K562 (cell line): ENCODE measurements around the gene DUSP5. TPM values are rescaled to one million over a fixed set of nuclear protein-coding genes. Genes with fewer than 3 reads are reported as not detected.
A peak's percentile ranks its signal among the peaks of the same experiment; 100 is the strongest.

Source experiments
- CHAMP1 ChIP-seq: fragments of 450-650 bp; IDR thresholded peaks from 2 replicates; pipeline ENCODE4 v1.6.1; 2016; ENCODE audit warnings: mild to moderate bottlenecking
- ELF2 ChIP-seq: fragments of 250-450 bp; sonication (Bioruptor Pico); IDR thresholded peaks from 2 replicates; pipeline ENCODE4 v1.5.0; 2021; ENCODE audit warnings: mild to moderate bottlenecking
- FOXM1 ChIP-seq, 2 experiments: fragments of 450-650 bp in 1 of 2; sonication (generic) in 1 of 2; formaldehyde crosslinking in 1 of 2; IDR thresholded peaks; 2 replicates each; pipeline versions ENCODE4 v1.6.1 to v1.9.0; 2017 to 2022; ENCODE audit warnings: low read depth in 2 of 2, mild to moderate bottlenecking in 2 of 2, missing genetic modification reagents in 1 of 2, moderate library complexity in 1 of 2
- NFXL1 ChIP-seq: fragments of 450-650 bp; formaldehyde crosslinking; IDR thresholded peaks from 2 replicates; pipeline ENCODE4 v1.4.0; 2021; ENCODE audit warnings: mild to moderate bottlenecking
- NR2C1 ChIP-seq, 2 experiments: fragments of 450-650 bp; IDR thresholded peaks; 2 replicates each; pipeline ENCODE4 v1.6.1; 2017; ENCODE audit warnings: mild to moderate bottlenecking in 2 of 2, antibody characterized with exemption in 1 of 2, inconsistent platforms in 1 of 2, missing compliant biosample characterization in 1 of 2, missing genetic modification characterization in 1 of 2
- RBFOX2 ChIP-seq: fragments of 200-400 bp; formaldehyde crosslinking; IDR thresholded peaks from 2 replicates; pipeline ENCODE4 v1.6.1; 2017; ENCODE audit warnings: low read depth, mild to moderate bottlenecking, low read length, moderate library complexity
- SUPT5H ChIP-seq: fragments of 450-650 bp; IDR thresholded peaks from 2 replicates; pipeline ENCODE4 v1.6.1; 2016
- THRA ChIP-seq: fragments of 450-650 bp; IDR thresholded peaks from 2 replicates; pipeline ENCODE4 v1.6.1; 2017; ENCODE audit warnings: mild to moderate bottlenecking, moderate library complexity
- ZNF280B ChIP-seq: fragments of 250-450 bp; sonication (Bioruptor Pico); IDR thresholded peaks from 2 replicates; pipeline ENCODE4 v1.5.1; 2021; ENCODE audit warnings: mild to moderate bottlenecking
- ZNF609 ChIP-seq: sonication (generic); formaldehyde crosslinking; IDR thresholded peaks from 2 replicates; pipeline ENCODE4 v1.8.1; 2023; ENCODE audit warnings: missing genetic modification reagents, mild to moderate bottlenecking, borderline replicate concordance
- ZNF639 ChIP-seq, 2 experiments: fragments of 200-800 bp in 1 of 2; sonication (Bioruptor generic) in 1 of 2; sonication (generic) in 1 of 2; formaldehyde crosslinking in 1 of 2; IDR thresholded peaks in 1 of 2; conservative IDR thresholded peaks in 1 of 2; 2 replicates each; pipeline versions ENCODE4 v1.5.0 to v1.6.1; 2016 to 2020; ENCODE audit warnings: missing compliant biosample characterization in 1 of 2, missing genetic modification characterization in 1 of 2, missing genetic modification reagents in 1 of 2
- polyA plus RNA-seq, 8 experiments: library from polyadenylated mRNA; depleted of rRNA in 4 of 8; stranded (reverse) in 5 of 8; unstranded in 3 of 8; fragments of >200 nt; fragmentation: Nextera tagmentation in 2 of 8; fragmentation: Illumina TruSeq in 1 of 8; extraction: Ambion mirVana in 2 of 8; extraction: Trizol in 1 of 8; gene quantifications; 2 replicates each; pipeline versions ENCODE4 v1.2.1 to v1.2.3, GENCODE V29; 2011 to 2014; ENCODE audit warnings: inconsistent platforms in 1 of 8, missing spikeins in 1 of 8
- total RNA-seq, 7 experiments: library from RNA; depleted of rRNA in 6 of 7; stranded (reverse); fragments of >200 nt in 6 of 7; fragmentation: Illumina TruSeq in 2 of 7; extraction: Trizol in 2 of 7; gene quantifications; 2 replicates each; pipeline versions ENCODE4 v1.2.1 to v1.2.3, GENCODE V29; 2011 to 2021; ENCODE audit warnings: low replicate concordance in 1 of 7

The DUSP5 gene
- total and polyA plus RNA-seq, 9 of the 15 experiments (the other 6 are each of a cell fraction or from before 2014, with no cell fraction given) = 0.49 to 3.4 (median 2.0) TPM

- no peak for TF ChIP-seq ZNF609 (CRISPR knock-in tag)
- no peak for TF ChIP-seq ZNF639 (CRISPR knock-in tag; conservative IDR thresholded peaks at IDR 0.05 in 1 of 2, IDR thresholded peaks at IDR 0.05 in 1 of 2)
- peak; percentile 62 for TF ChIP-seq RBFOX2
- TF ChIP-seq SUPT5H = peak; percentile 40; the same call in 1 of the 2 replicates
- TF ChIP-seq ZNF280B (CRISPR knock-in tag) = no peak
- TF ChIP-seq NR2C1 (IDR thresholded peaks at IDR 0.05) = no peak
- TF ChIP-seq NR2C1 (tag; IDR thresholded peaks at IDR 0.05) = no peak
- TF ChIP-seq ELF2 (CRISPR knock-in tag) = no peak
- no peak for TF ChIP-seq CHAMP1
- TF ChIP-seq THRA = no peak
- TF ChIP-seq NFXL1 (CRISPR knock-in tag) = no peak
- no peak for TF ChIP-seq FOXM1 (IDR thresholded peaks at IDR 0.05; ENCODE audit: low read depth)
- no peak for TF ChIP-seq FOXM1 (CRISPR knock-in tag; IDR thresholded peaks at IDR 0.05; ENCODE audit: low read depth)
These were observed 3.6 kb downstream of the DUSP5 start (continued) for GRCh38 chr10:110501142-110501937.
